HEK293 (cell line): ENCODE results near the gene ZNF730.

Source experiments
- CTCF ChIA-PET: fragments of 350-600 bp; formaldehyde crosslinking; extraction: SDS; loops from one replicate; lab custom pipeline; 2021; ENCODE audit warnings: antibody characterized with exemption; lab: Yijun Ruan, JAX
- POLR2A ChIA-PET: fragments of 300-600 bp; formaldehyde crosslinking; extraction: SDS; loops from one replicate; lab custom pipeline; 2020; ENCODE audit warnings: antibody characterized with exemption, inconsistent platforms; lab: Yijun Ruan, JAX
- H3K27ac ChIP-seq: fragments of 200-500 bp; sonication (Bioruptor generic); 2 replicates; pipeline ENCODE4 v1.5.1; 2014; ENCODE audit warnings: low read depth, low read length, control low read depth, inconsistent platforms; ENCODE audit errors: extremely low read depth
- H3K36me3 ChIP-seq, 2 experiments: fragments of 200-500 bp in 1 of 2; sonication (Bioruptor generic) in 1 of 2; 1 replicate in 1 of 2; 2 replicates in 1 of 2; pipeline ENCODE4 v1.5.1; 2014 to 2017; ENCODE audit warnings: inconsistent platforms in 2 of 2, low read length in 2 of 2; ENCODE audit not compliant: control insufficient read depth in 2 of 2, insufficient read depth in 1 of 2
- H3K4me1 ChIP-seq: fragments of 200-500 bp; sonication (Bioruptor generic); 2 replicates; pipeline ENCODE4 v1.5.1; 2014; ENCODE audit warnings: mild to moderate bottlenecking, low read length, inconsistent platforms; ENCODE audit not compliant: control insufficient read depth, insufficient read depth
- H3K4me3 ChIP-seq: 2 replicates; pipeline ENCODE4 v1.5.1; 2011; ENCODE audit warnings: low read depth, mild to moderate bottlenecking, control low read depth, low read length, moderate library complexity
- H3K9me3 ChIP-seq: fragments of 200-500 bp; sonication (Bioruptor generic); 2 replicates; pipeline ENCODE4 v1.5.1; 2014; ENCODE audit warnings: low read depth, low read length, inconsistent platforms; ENCODE audit not compliant: control insufficient read depth, insufficient read depth
- BCL11A ChIP-seq: fragments of 450-650 bp; formaldehyde crosslinking; IDR thresholded peaks from 2 replicates; pipeline ENCODE4 v1.5.1; 2016; ENCODE audit warnings: low read depth, missing biosample characterization, missing genetic modification characterization
- BCL6B ChIP-seq: fragments of 450-650 bp; formaldehyde crosslinking; IDR thresholded peaks from 2 replicates; pipeline ENCODE4 v1.5.1; 2017; ENCODE audit warnings: missing biosample characterization, missing genetic modification characterization
- GLI2 ChIP-seq: fragments of 450-650 bp; formaldehyde crosslinking; IDR thresholded peaks from 2 replicates; pipeline ENCODE4; 2017; ENCODE audit warnings: missing biosample characterization, missing genetic modification characterization, low read depth, borderline replicate concordance
- GLIS2 ChIP-seq: fragments of 450-650 bp; formaldehyde crosslinking; IDR thresholded peaks from 2 replicates; pipeline ENCODE4 v1.5.1; 2016; ENCODE audit warnings: missing biosample characterization, missing genetic modification characterization
- PATZ1 ChIP-seq: fragments of 450-650 bp; formaldehyde crosslinking; IDR thresholded peaks from 2 replicates; pipeline ENCODE4 v1.5.1; 2016; ENCODE audit warnings: missing biosample characterization, missing genetic modification characterization
- ZBTB11 ChIP-seq: fragments of 450-650 bp; formaldehyde crosslinking; conservative IDR thresholded peaks from 2 replicates; pipeline ENCODE4 v1.5.1; 2016; ENCODE audit warnings: low read depth, missing biosample characterization, missing genetic modification characterization
- ZBTB44 ChIP-seq: fragments of 450-650 bp; IDR thresholded peaks from 2 replicates; pipeline ENCODE4 v1.5.1; 2018; ENCODE audit warnings: missing biosample characterization, mild to moderate bottlenecking, missing genetic modification characterization
- ZNF391 ChIP-seq: fragments of 450-650 bp; formaldehyde crosslinking; IDR thresholded peaks from 2 replicates; pipeline ENCODE4 v1.5.1; 2016; ENCODE audit warnings: low read depth, missing biosample characterization, missing genetic modification characterization, borderline replicate concordance
- ZNF558 ChIP-seq: fragments of 450-650 bp; formaldehyde crosslinking; IDR thresholded peaks from 2 replicates; pipeline ENCODE4 v1.5.1; 2016; ENCODE audit warnings: missing biosample characterization, missing genetic modification characterization
- ZNF621 ChIP-seq: fragments of 450-650 bp; formaldehyde crosslinking; IDR thresholded peaks from 2 replicates; pipeline ENCODE4 v1.5.1; 2017; ENCODE audit warnings: missing biosample characterization, missing genetic modification characterization
- ZNF701 ChIP-seq: fragments of 450-650 bp; formaldehyde crosslinking; IDR thresholded peaks from 2 replicates; pipeline ENCODE4 v1.5.1; 2016; ENCODE audit warnings: missing biosample characterization, missing genetic modification characterization
- ZNF76 ChIP-seq: fragments of 450-650 bp; formaldehyde crosslinking; IDR thresholded peaks from 2 replicates; pipeline ENCODE4; 2016; ENCODE audit warnings: low read depth, missing biosample characterization, missing genetic modification characterization, borderline replicate concordance
- TF ChIP-seq, protein P1 (sequence below): fragments of 450-650 bp; formaldehyde crosslinking; IDR thresholded peaks from 2 replicates; pipeline ENCODE4 v1.5.0; 2017; ENCODE audit warnings: missing biosample characterization, missing genetic modification characterization, borderline replicate concordance

Gene ZNF730

GRCh38 chr19:23093832-23094231 is 23.0 kb upstream of the ZNF730 start:
- ChIA-PET CTCF (no interaction called here), POLR2A (no interaction called here)
- no peaks in the 10 kb centered on the region for H3K9me3 ChIP-seq
- no peaks in the 10 kb centered on the region for H3K4me1 ChIP-seq
- no peaks in the 10 kb centered on the region for H3K36me3 ChIP-seq
- TF ChIP-seq ZBTB11 (tag by site-specific recombination), result no peak
- TF ChIP-seq GLIS2 (tag by site-specific recombination), result no peak
- no peak for TF ChIP-seq ZNF76 (tag by site-specific recombination)
- TF ChIP-seq ZNF558, result no peak
- TF ChIP-seq GLI2 (tag by site-specific recombination), result no peak
- TF ChIP-seq ZBTB44 (tag by site-specific recombination), result no peak
- TF ChIP-seq ZNF621 (tag by site-specific recombination), result no peak
- H3K4me3 ChIP-seq, result no peak overlapping the region
- no peak overlapping the region for H3K27ac ChIP-seq

DNA sequence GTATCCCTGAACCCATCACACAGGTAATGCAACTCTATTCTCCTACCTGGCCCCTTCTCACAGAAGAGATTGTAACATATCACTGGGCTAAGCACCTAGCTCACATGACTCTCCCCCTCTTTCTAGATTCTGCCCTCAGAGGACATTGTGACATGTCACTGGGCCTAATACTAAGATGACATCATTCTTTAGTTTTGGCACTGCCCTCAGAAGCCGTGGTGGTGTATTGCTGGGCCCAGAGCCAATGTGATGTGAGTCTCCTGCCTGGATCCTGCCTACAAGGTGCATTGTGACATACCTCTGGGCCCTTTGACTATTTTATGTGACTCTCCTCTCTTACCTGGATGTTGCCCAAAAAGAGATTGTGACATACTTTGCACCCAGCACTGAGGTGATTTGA is 21.4 kb upstream of the ZNF730 start:
- H3K36me3 ChIP-seq, result no peaks in the 10 kb centered on the region

More for the DNA sequence above, 21.4 kb upstream of the ZNF730 start:
- no peak overlapping the region for H3K4me3 ChIP-seq
- no peak overlapping the region for H3K27ac ChIP-seq
- H3K4me1 ChIP-seq, result no peaks in the 10 kb centered on the region
- H3K9me3 ChIP-seq, result no peaks in the 10 kb centered on the region
- CTCF ChIA-PET, result interaction anchor here (0.6 kb wide), 1 partner anchor 14 kb away, joined by 3 read pairs; no protein-coding TSS in a partner anchor
- POLR2A ChIA-PET, result no interaction called here
- TF ChIP-seq BCL11A (tag by site-specific recombination) (no peak), BCL6B (tag by site-specific recombination) (no peak), ZNF701 (tag by site-specific recombination) (no peak), ZNF391 (no peak), PATZ1 (tag by site-specific recombination) (no peak)
- TF ChIP-seq, protein P1, sequence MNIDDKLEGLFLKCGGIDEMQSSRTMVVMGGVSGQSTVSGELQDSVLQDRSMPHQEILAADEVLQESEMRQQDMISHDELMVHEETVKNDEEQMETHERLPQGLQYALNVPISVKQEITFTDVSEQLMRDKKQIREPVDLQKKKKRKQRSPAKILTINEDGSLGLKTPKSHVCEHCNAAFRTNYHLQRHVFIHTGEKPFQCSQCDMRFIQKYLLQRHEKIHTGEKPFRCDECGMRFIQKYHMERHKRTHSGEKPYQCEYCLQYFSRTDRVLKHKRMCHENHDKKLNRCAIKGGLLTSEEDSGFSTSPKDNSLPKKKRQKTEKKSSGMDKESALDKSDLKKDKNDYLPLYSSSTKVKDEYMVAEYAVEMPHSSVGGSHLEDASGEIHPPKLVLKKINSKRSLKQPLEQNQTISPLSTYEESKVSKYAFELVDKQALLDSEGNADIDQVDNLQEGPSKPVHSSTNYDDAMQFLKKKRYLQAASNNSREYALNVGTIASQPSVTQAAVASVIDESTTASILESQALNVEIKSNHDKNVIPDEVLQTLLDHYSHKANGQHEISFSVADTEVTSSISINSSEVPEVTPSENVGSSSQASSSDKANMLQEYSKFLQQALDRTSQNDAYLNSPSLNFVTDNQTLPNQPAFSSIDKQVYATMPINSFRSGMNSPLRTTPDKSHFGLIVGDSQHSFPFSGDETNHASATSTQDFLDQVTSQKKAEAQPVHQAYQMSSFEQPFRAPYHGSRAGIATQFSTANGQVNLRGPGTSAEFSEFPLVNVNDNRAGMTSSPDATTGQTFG (tag by site-specific recombination), result no peak
